Spinal cord (tissue), 10 donors: Measurements from ENCODE around the gene FREM3. TPM values are rescaled to one million over a fixed set of nuclear protein-coding genes. Genes with fewer than 3 reads are reported as not detected.

ENCODE experiments used
- DNase-seq, 6 donors: peaks; one replicate each; pipeline versions ENCODE4 v3.0.0 to v3.0.0-alpha.2; 2013 to 2015; ENCODE audit warnings: low spot score in 6 of 6, low read depth in 4 of 6
- H3K27ac ChIP-seq: one replicate; pipeline ENCODE4 v1.5.1; 2013; ENCODE audit warnings: low read depth, low read length, control low read depth
- H3K27me3 ChIP-seq: one replicate; pipeline ENCODE4 v1.6.1; 2013; ENCODE audit warnings: low read length; ENCODE audit not compliant: control insufficient read depth, insufficient read depth
- H3K36me3 ChIP-seq: one replicate; pipeline ENCODE4 v1.6.1; 2013; ENCODE audit warnings: low read length; ENCODE audit not compliant: control insufficient read depth, insufficient read depth
- H3K4me1 ChIP-seq: one replicate; pipeline ENCODE4 v1.6.1; 2013; ENCODE audit warnings: low read length; ENCODE audit not compliant: control insufficient read depth, insufficient read depth
- H3K4me3 ChIP-seq: one replicate; pipeline ENCODE4 v1.5.1; 2013; ENCODE audit warnings: low read depth, low read length, control low read depth
- H3K9me3 ChIP-seq: one replicate; pipeline ENCODE4 v1.6.1; 2013; ENCODE audit warnings: low read length; ENCODE audit not compliant: control insufficient read depth, insufficient read depth
- WGBS: methylation state at CpG from one replicate; pipeline ENCODE4 v1.1.5; 2013; ENCODE audit warnings: missing lambda C conversion rate; ENCODE audit not compliant: insufficient coverage; 5-methylcytosine and 5-hydroxymethylcytosine counted together
- polyA plus RNA-seq, 2 donors: library from polyadenylated mRNA; unstranded; fragments of 120-200 nt; gene quantifications; one replicate each; pipeline ENCODE4 v1.2.1, GENCODE V29; 2013; ENCODE audit not compliant: insufficient read length in 2 of 2
- total RNA-seq, 2 donors: library from RNA; depleted of rRNA in 1 of 2; stranded (reverse); fragments of 120-200 nt in 1 of 2; fragments of >200 nt in 1 of 2; gene quantifications; one replicate each; pipeline versions ENCODE4 v1.2.3 to v1.2.4, GENCODE V29; 2013 to 2014
- donor health status: healthy.

The FREM3 gene
- total and polyA plus RNA-seq, 4 donors: 1.5 to 3.0 (median 2.5) TPM

GRCh38 chr4:143641361-143641760 is 59.1 kb downstream of the FREM3 start:
- no peaks in the 10 kb centered on the region for H3K36me3 ChIP-seq
- peak in 1 of 6 donors; percentile 2 for DNase-seq
- no peaks in the 10 kb centered on the region for H3K9me3 ChIP-seq
- H3K27me3 ChIP-seq: no peaks in the 10 kb centered on the region
- no peak overlapping the region for H3K27ac ChIP-seq
- no peaks in the 10 kb centered on the region for H3K4me1 ChIP-seq
- no peak overlapping the region for H3K4me3 ChIP-seq
- WGBS: no CpG with 5 or more reads among the region's 1 CpG

DNA sequence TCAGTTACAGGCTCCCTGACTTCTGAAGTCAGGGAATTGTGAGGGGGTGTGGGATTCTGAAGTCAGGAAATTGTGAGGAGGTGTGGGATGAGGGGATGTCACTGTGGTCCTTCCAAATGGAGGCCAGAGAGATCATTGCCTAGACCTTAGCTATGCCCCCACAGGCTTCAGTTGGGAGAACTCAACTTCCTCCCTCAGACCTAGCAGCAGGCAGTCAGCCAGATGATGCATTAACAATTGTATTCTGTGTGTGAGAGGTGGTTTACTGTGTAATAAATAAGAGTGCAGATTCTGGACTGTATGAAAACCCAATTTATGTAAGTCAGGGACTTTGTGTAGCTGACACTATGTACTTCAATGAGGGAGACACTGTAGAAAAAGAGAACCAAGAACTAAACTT is 65.7 kb downstream of the FREM3 start:
- DNase-seq: no peak
- H3K4me3 ChIP-seq: no peak overlapping the region
- H3K9me3 ChIP-seq: no peaks in the 10 kb centered on the region
- H3K4me1 ChIP-seq: no peaks in the 10 kb centered on the region
- no peak overlapping the region for H3K27ac ChIP-seq
- no peaks in the 10 kb centered on the region for H3K36me3 ChIP-seq
- H3K27me3 ChIP-seq: no peaks in the 10 kb centered on the region

DNA sequence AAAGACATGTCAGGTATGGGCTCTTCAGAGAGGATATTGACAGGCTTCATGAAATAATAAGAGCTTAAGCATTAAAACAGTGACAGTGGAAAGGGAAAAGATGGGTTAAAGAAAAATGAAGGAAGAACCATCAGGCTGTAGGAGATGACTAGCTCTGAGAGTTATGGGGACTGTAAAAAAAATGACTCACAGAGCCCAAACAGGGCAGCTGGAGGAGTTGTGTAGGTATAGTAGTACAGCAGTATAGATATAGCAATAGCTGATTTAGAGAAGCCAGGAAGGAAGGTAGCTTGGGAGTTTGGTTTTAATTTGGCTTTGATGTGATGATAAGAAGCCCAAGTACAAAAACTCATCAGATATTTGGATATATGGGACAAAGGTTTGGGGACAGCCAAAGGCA is 66.6 kb downstream of the FREM3 start:
- Histone ChIP-seq H3K4me3 (no peak overlapping the region), H3K4me1 (no peaks in the 10 kb centered on the region), H3K27me3 (no peaks in the 10 kb centered on the region), H3K36me3 (no peaks in the 10 kb centered on the region), H3K9me3 (no peaks in the 10 kb centered on the region), H3K27ac (no peak overlapping the region)
- no peak for DNase-seq

DNA sequence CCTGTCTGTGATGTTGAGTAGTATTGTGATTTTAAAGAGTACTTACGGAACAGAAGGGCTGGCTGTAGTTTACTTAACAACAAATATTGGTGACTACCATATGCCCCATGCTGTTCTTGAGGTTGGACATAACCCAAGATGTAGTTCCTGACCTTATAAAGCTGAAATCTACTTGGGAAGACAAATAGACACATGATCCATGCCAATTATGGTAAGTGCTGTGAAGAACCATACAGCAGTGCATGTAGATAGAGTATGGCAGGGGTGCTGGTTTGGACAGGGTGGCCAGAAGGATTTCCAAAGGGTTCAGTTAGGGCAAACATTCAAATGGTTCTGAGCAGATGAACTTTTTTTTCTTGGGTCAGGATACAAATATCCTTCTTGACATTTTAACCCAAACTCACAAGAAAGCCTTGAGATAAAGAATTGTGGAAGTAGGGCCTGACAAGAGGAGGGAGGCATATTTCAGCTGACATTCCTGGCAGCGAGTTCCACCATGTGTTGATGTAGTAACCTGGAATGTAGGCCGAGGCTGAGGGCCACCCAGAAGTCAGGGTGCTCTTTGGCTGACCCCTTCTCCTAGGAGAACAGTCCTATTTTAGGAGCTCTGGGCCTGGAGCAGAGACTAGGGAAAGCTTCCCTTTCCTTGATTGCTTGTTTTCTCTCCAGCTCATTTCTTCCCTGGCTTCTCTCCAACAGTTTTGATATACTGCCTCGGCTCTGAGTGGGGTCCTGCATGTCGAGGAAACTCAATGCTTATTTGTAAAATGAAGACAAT is 74.2 kb downstream of the FREM3 start:
- Histone ChIP-seq H3K4me3 (no peak overlapping the region), H3K9me3 (no peaks in the 10 kb centered on the region), H3K27me3 (no peaks in the 10 kb centered on the region), H3K36me3 (no peaks in the 10 kb centered on the region), H3K27ac (peak overlapping the region; percentile 37), H3K4me1 (no peaks in the 10 kb centered on the region)
- DNase-seq: peak in 5 of 6 donors; percentile 7 to 73 (median 18)
- 75% methylated on average over 2 of the region's 5 CpGs for WGBS

GRCh38 chr4:143625632-143626031 is 74.8 kb downstream of the FREM3 start:
- DNase-seq: no peak
- Histone ChIP-seq H3K4me1 (no peaks in the 10 kb centered on the region), H3K27ac (no peak overlapping the region), H3K36me3 (no peaks in the 10 kb centered on the region), H3K9me3 (no peaks in the 10 kb centered on the region), H3K4me3 (no peak overlapping the region), H3K27me3 (no peaks in the 10 kb centered on the region)
- WGBS: 100% methylated on average over 1 of the region's 4 CpGs

- Histone ChIP-seq H3K9me3 (no peaks in the 10 kb centered on the region), H3K36me3 (no peaks in the 10 kb centered on the region), H3K27me3 (no peaks in the 10 kb centered on the region), H3K4me3 (no peak overlapping the region), H3K4me1 (no peaks in the 10 kb centered on the region), H3K27ac (no peak overlapping the region)
- peak in 1 of 6 donors; percentile 61 for DNase-seq
- no CpG with 5 or more reads among the region's 3 CpGs for WGBS
Measured at GRCh38 chr4:143623896-143624295, 76.6 kb downstream of the FREM3 start.

- 80% methylated on average over 1 of the region's 1 CpG for WGBS
- Histone ChIP-seq H3K36me3 (no peaks in the 10 kb centered on the region), H3K27ac (no peak overlapping the region), H3K9me3 (no peaks in the 10 kb centered on the region), H3K4me1 (no peaks in the 10 kb centered on the region), H3K27me3 (no peaks in the 10 kb centered on the region), H3K4me3 (no peak overlapping the region)
- no peak for DNase-seq
Measured at GRCh38 chr4:143618811-143619210, 81.7 kb downstream of the FREM3 start.

DNA sequence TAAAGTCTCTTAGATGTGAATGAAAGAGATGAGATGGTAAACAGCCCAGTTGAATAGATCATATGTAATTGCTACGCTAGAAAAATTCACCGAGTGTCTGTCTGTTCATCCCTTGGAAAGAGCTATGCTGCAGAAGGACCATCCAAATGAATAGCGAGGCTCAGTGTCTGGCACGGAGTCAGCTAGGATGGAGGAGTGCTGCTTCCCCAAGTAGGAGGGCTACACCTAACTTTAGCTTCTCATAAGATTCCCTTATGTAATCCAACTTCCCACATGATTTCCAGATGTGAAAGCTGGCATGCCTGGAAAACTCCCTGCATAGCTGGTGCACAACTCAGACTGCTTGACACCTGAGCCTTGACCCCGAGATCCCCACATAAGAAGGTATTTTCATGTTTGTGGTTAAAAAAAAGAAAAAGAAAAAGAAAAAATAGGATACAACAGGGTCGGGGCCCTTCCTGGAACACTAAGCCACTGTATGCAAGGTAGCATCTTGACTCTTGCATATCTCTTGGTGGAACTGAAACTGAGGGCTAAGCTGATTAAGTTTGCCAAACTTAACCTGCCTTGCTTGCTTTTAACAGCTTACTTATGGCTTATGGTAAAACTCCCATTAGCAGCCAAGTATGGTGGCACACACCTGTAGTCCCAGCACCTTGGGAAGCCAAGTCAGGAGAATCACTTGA is 82.3 kb downstream of the FREM3 start:
- 88% methylated on average over 3 of the region's 6 CpGs for WGBS
- H3K27ac ChIP-seq: no peak overlapping the region
- H3K4me1 ChIP-seq: no peaks in the 10 kb centered on the region
- no peaks in the 10 kb centered on the region for H3K9me3 ChIP-seq
- no peak for DNase-seq
- no peaks in the 10 kb centered on the region for H3K27me3 ChIP-seq
- no peak overlapping the region for H3K4me3 ChIP-seq
- no peaks in the 10 kb centered on the region for H3K36me3 ChIP-seq

DNA sequence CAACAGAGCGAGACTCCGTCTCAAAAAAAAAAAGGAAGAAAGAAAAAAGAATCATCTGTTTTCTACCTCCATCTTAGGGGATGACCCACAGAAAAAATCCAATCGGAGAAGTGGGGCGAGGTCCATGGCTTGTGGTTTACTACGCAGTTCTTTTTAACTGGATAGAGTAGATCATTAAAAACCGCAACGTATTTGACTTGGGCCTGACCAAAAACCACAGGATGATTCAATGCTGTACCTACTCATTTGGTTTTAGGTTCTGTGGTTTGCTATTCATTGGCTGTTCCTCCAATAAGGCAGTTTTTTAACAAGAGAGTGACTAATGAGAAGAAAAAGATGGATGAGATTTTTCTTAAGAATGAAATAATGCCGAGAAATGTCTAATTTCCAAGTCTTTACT is 83.7 kb downstream of the FREM3 start:
- 98% methylated on average over 5 of the region's 8 CpGs for WGBS
- no peaks in the 10 kb centered on the region for H3K9me3 ChIP-seq
- no peaks in the 10 kb centered on the region for H3K27me3 ChIP-seq
- DNase-seq: no peak
- no peaks in the 10 kb centered on the region for H3K4me1 ChIP-seq
- H3K27ac ChIP-seq: no peak overlapping the region
- H3K4me3 ChIP-seq: no peak overlapping the region
- no peaks in the 10 kb centered on the region for H3K36me3 ChIP-seq

DNA sequence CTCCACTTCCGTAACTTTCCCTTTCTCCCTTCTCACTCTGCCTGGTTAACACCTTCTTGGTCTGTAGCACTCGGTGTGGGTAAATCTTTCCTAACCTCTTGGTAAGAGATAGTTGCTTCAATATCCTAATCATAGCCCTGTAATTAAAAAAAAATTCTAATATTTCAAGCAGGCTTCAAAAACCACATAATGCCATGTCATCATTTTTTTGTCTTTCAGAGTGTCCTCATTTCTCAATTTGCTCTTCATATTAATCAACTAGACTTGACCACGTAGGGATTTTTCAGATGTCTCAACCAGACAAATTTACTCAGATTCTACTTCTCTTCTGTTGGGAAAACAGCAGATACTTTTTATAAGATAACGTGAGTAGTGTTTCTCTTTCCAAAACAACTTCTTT is 91.0 kb downstream of the FREM3 start:
- Histone ChIP-seq H3K36me3 (no peaks in the 10 kb centered on the region), H3K4me1 (no peaks in the 10 kb centered on the region), H3K4me3 (no peak overlapping the region), H3K9me3 (no peaks in the 10 kb centered on the region), H3K27ac (no peak overlapping the region), H3K27me3 (no peaks in the 10 kb centered on the region)
- DNase-seq: no peak
- no CpG with 5 or more reads among the region's 4 CpGs for WGBS
